Measurements from ENCODE around the gene ZMYND11. TPM values are rescaled to one million over a fixed set of nuclear protein-coding genes. Genes with fewer than 3 reads are reported as not detected.

The ZMYND11 gene
- total RNA-seq, 1 experiment from 2014 or later: 101 TPM

GRCh38 chr10:285216-285615, 150.0 kb downstream of the ZMYND11 start:
- ChIA-PET CTCF (interaction anchor here (0.6 kb wide), 1 partner anchor 262 kb away, joined by 3 read pairs; no protein-coding TSS in a partner anchor), POLR2A (no interaction called here)
- no peaks in the 10 kb centered on the region for H3K4me1 Mint-ChIP-seq (ENCODE audit: low read depth, unreplicated experiment)
- TF ChIP-seq CTCF (IDR thresholded peaks at IDR 0.05; ENCODE audit: insufficient read depth in 1 of 2, low read depth in 1 of 2, low read length in 1 of 2, severe bottlenecking in 1 of 2, unreplicated experiment in 1 of 2): no peak
- no peaks in the 10 kb centered on the region for H3K27me3 Mint-ChIP-seq (ENCODE audit: insufficient read depth, unreplicated experiment)
- no peak overlapping the region for H3K27ac Mint-ChIP-seq (ENCODE audit: unreplicated experiment)
- BruUV-seq (replicated peaks): no TSS peak
- no peaks in the 10 kb centered on the region for H3K9me3 Mint-ChIP-seq (ENCODE audit: unreplicated experiment)
- Histone ChIP-seq H3K4me1 (peaks cover 7% of the 10 kb centered on the region; the same call in 1 of the 2 replicates), H3K27me3 (replicated peaks; ENCODE audit: control insufficient read depth, insufficient read depth, low read length) (no peaks in the 10 kb centered on the region), H3K36me3 (ENCODE audit: control insufficient read depth, insufficient read depth, low read length) (0 out of 2 replicates have a peak, but pooled peaks cover 1% of the 10 kb centered on the region), H3K9me3 (no peaks in the 10 kb centered on the region), H3K4me3 (ENCODE audit: low read depth, low read length) (no peak overlapping the region)
- no peaks in the 10 kb centered on the region for H3K36me3 Mint-ChIP-seq (ENCODE audit: insufficient read depth, unreplicated experiment)
- no peak for DNase-seq
- intact Hi-C loops (cut with micrococcal nuclease; ENCODE audit: unreplicated experiment): no loop called here
- H3K4me3 Mint-ChIP-seq (ENCODE audit: unreplicated experiment): no peak overlapping the region

- H3K4me1 ChIP-seq: peaks cover 7% of the 10 kb centered on the region; the same call in 1 of the 2 replicates
- Mint-ChIP-seq H3K27ac (ENCODE audit: unreplicated experiment) (no peak overlapping the region), H3K9me3 (ENCODE audit: unreplicated experiment) (no peaks in the 10 kb centered on the region), H3K4me3 (ENCODE audit: unreplicated experiment) (no peak overlapping the region), H3K4me1 (ENCODE audit: low read depth, unreplicated experiment) (no peaks in the 10 kb centered on the region), H3K27me3 (ENCODE audit: insufficient read depth, unreplicated experiment) (no peaks in the 10 kb centered on the region), H3K36me3 (ENCODE audit: insufficient read depth, unreplicated experiment) (peaks cover 6% of the 10 kb centered on the region)
- POLR2A ChIA-PET: interaction anchor here (1.5 kb wide), 1 partner anchor 42 kb away, joined by 5 read pairs; no protein-coding TSS in a partner anchor
- CTCF ChIA-PET: interaction anchor here (0.5 to 1.0 kb wide), 2 partner anchors 42 to 64 kb away, joined by 3 to 10 read pairs; no protein-coding TSS in a partner anchor
- TF ChIP-seq CTCF (IDR thresholded peaks at IDR 0.05; ENCODE audit: insufficient read depth in 1 of 2, low read depth in 1 of 2, low read length in 1 of 2, severe bottlenecking in 1 of 2, unreplicated experiment in 1 of 2): no peak
- intact Hi-C loops (cut with micrococcal nuclease; ENCODE audit: unreplicated experiment): no loop called here
- no peak for DNase-seq
- no TSS peak for BruUV-seq (replicated peaks)
- H3K4me3 ChIP-seq (ENCODE audit: low read depth, low read length): no peak overlapping the region
- H3K36me3 ChIP-seq (ENCODE audit: control insufficient read depth, insufficient read depth, low read length): 0 out of 2 replicates have a peak, but pooled peaks cover 1% of the 10 kb centered on the region
- no peaks in the 10 kb centered on the region for H3K27me3 ChIP-seq (replicated peaks; ENCODE audit: control insufficient read depth, insufficient read depth, low read length)
- no peaks in the 10 kb centered on the region for H3K9me3 ChIP-seq
Observed at GRCh38 chr10:287026-287709, 151.9 kb downstream of the ZMYND11 start.

GRCh38 chr10:287814-288213, 152.6 kb downstream of the ZMYND11 start:
- Mint-ChIP-seq H3K27me3 (ENCODE audit: insufficient read depth, unreplicated experiment) (no peaks in the 10 kb centered on the region), H3K4me3 (ENCODE audit: unreplicated experiment) (no peak overlapping the region), H3K36me3 (ENCODE audit: insufficient read depth, unreplicated experiment) (peaks cover 6% of the 10 kb centered on the region), H3K4me1 (ENCODE audit: low read depth, unreplicated experiment) (no peaks in the 10 kb centered on the region), H3K27ac (ENCODE audit: unreplicated experiment) (peak overlapping the region; percentile 25), H3K9me3 (ENCODE audit: unreplicated experiment) (no peaks in the 10 kb centered on the region)
- peak; percentile 80 to 85 for DNase-seq
- no peaks in the 10 kb centered on the region for H3K9me3 ChIP-seq
- H3K27me3 ChIP-seq (replicated peaks; ENCODE audit: control insufficient read depth, insufficient read depth, low read length): no peaks in the 10 kb centered on the region
- ChIA-PET POLR2A (interaction anchor here (1.5 kb wide), 1 partner anchor 41 kb away, joined by 5 read pairs; no protein-coding TSS in a partner anchor), CTCF (interaction anchor here (0.5 to 1.0 kb wide), 3 partner anchors 42 to 149 kb away, joined by 3 to 10 read pairs (median 3); no protein-coding TSS in a partner anchor)
- BruUV-seq (replicated peaks): no TSS peak
- TF ChIP-seq CTCF (IDR thresholded peaks at IDR 0.05; ENCODE audit: insufficient read depth in 1 of 2, low read depth in 1 of 2, low read length in 1 of 2, severe bottlenecking in 1 of 2, unreplicated experiment in 1 of 2): peak; percentile 64 to 81
- H3K4me3 ChIP-seq (ENCODE audit: low read depth, low read length): no peak overlapping the region
- intact Hi-C loops (cut with micrococcal nuclease; ENCODE audit: unreplicated experiment): no loop called here
- H3K36me3 ChIP-seq (ENCODE audit: control insufficient read depth, insufficient read depth, low read length): 0 out of 2 replicates have a peak, but pooled peaks cover 1% of the 10 kb centered on the region
- H3K4me1 ChIP-seq: peaks cover 7% of the 10 kb centered on the region; the same call in 1 of the 2 replicates
